ENCODE results near the gene KCTD15. TPM values are rescaled to one million over a fixed set of nuclear protein-coding genes. Genes with fewer than 3 reads are reported as not detected.

The KCTD15 gene
- total RNA-seq, 1 experiment from 2014 or later = 59.9 TPM

- Histone ChIP-seq H3K9me3 (ENCODE audit: control insufficient read depth, low read depth, low read length) (no peaks in the 10 kb centered on the region), H2BK20ac (ENCODE audit: low read depth, low read length, poor library complexity, severe bottlenecking) (no peak overlapping the region), H2BK5ac (ENCODE audit: insufficient read length, low read length) (no peak overlapping the region), H2AFZ (ENCODE audit: low read length) (no peak overlapping the region), H3K27me3 (ENCODE audit: insufficient read depth, low read length) (no peaks in the 10 kb centered on the region; the same call in 1 of the 2 replicates), H3K23ac (ENCODE audit: insufficient read length, low read depth, low read length) (no peak overlapping the region), H3K4me1 (ENCODE audit: insufficient read depth, low read length) (peaks cover 2% of the 10 kb centered on the region; the same call in 1 of the 2 replicates), H4K20me1 (ENCODE audit: control insufficient read depth, insufficient read depth, insufficient read length) (no peaks in the 10 kb centered on the region), H3K56ac (ENCODE audit: insufficient read length, low read depth, low read length) (no peak overlapping the region), H3T11ph (ENCODE audit: low read length) (no peak overlapping the region), H3K9ac (ENCODE audit: extremely low read depth, insufficient read length, low read length) (no peak overlapping the region), H3K27ac (ENCODE audit: insufficient read length, low read depth, low read length) (no peak overlapping the region), H3K79me2 (ENCODE audit: insufficient read depth, low read length) (no peaks in the 10 kb centered on the region), H2BK12ac (ENCODE audit: insufficient read length, low read depth, low read length) (no peak overlapping the region), H4K91ac (ENCODE audit: insufficient read length, low read depth, low read length) (no peak overlapping the region), H2AK5ac (ENCODE audit: insufficient read length, low read length) (no peak overlapping the region), H3K14ac (ENCODE audit: insufficient read depth, low read length) (no peak overlapping the region), H3K4me2 (ENCODE audit: insufficient read depth, insufficient read length, low read length) (no peak overlapping the region), H3K23me2 (ENCODE audit: insufficient read length, low read depth, low read length, poor library complexity, severe bottlenecking) (no peaks in the 10 kb centered on the region), H3K79me1 (ENCODE audit: insufficient read depth, low read depth, low read length, poor library complexity, severe bottlenecking) (no peaks in the 10 kb centered on the region), H4K5ac (ENCODE audit: insufficient read length, low read depth, low read length) (no peak overlapping the region), H3K4ac (ENCODE audit: low read depth, low read length) (no peak overlapping the region), H3K18ac (ENCODE audit: insufficient read length, low read depth, low read length) (no peak overlapping the region), H4K8ac (replicated peaks; ENCODE audit: insufficient read length, low read depth, low read length) (no peak overlapping the region), H2BK120ac (ENCODE audit: low read depth, low read length, poor library complexity, severe bottlenecking) (no peak overlapping the region), H2BK15ac (ENCODE audit: low read depth, low read length) (no peak overlapping the region)
- Mint-ChIP-seq H3K4me3 (no peak overlapping the region), H3K4me1 (peaks cover 12 to 13% of the 10 kb centered on the region in 2 experiments), H3K27me3 (ENCODE audit: low read depth) (peaks cover 42% of the 10 kb centered on the region), H3K36me3 (ENCODE audit: insufficient read depth in 1 of 3, low read depth in 3 of 3) (no peaks in the 10 kb centered on the region; a peak in 1 of 7 replicates), H3K27ac (no peak overlapping the region), H3K9me3 (no peaks in the 10 kb centered on the region; a peak in 3 of 5 replicates)
- TF ChIP-seq, protein P1, sequence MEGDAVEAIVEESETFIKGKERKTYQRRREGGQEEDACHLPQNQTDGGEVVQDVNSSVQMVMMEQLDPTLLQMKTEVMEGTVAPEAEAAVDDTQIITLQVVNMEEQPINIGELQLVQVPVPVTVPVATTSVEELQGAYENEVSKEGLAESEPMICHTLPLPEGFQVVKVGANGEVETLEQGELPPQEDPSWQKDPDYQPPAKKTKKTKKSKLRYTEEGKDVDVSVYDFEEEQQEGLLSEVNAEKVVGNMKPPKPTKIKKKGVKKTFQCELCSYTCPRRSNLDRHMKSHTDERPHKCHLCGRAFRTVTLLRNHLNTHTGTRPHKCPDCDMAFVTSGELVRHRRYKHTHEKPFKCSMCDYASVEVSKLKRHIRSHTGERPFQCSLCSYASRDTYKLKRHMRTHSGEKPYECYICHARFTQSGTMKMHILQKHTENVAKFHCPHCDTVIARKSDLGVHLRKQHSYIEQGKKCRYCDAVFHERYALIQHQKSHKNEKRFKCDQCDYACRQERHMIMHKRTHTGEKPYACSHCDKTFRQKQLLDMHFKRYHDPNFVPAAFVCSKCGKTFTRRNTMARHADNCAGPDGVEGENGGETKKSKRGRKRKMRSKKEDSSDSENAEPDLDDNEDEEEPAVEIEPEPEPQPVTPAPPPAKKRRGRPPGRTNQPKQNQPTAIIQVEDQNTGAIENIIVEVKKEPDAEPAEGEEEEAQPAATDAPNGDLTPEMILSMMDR (conservative IDR thresholded peaks at IDR 0.05) = no peak
- DNase-seq = no peak
- no CpG with 5 or more reads among the region's 12 CpGs for WGBS (ENCODE audit: extremely low coverage, insufficient read length, low lambda C conversion rate)
Observed at GRCh38 chr19:33780746-33781145, 15.9 kb upstream of the KCTD15 start.

Measured in H9 (cell line).